ENCODE results near the gene SERPINA10. TPM values are rescaled to one million over a fixed set of nuclear protein-coding genes. Genes with fewer than 3 reads are reported as not detected.

Gene SERPINA10, protein sequence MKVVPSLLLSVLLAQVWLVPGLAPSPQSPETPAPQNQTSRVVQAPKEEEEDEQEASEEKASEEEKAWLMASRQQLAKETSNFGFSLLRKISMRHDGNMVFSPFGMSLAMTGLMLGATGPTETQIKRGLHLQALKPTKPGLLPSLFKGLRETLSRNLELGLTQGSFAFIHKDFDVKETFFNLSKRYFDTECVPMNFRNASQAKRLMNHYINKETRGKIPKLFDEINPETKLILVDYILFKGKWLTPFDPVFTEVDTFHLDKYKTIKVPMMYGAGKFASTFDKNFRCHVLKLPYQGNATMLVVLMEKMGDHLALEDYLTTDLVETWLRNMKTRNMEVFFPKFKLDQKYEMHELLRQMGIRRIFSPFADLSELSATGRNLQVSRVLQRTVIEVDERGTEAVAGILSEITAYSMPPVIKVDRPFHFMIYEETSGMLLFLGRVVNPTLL
- total RNA-seq (2013; cell fraction: nucleolus; rRNA removed) = not detected in 2 replicates
- total RNA-seq (2014; rRNA removed) (not detected in 2 replicates), total RNA-seq (2014; rRNA removed; fragmentation: Illumina TruSeq; extraction: Trizol) (not detected in 2 replicates), total RNA-seq (2021) (not detected in 2 replicates), polyA plus RNA-seq (2011; rRNA removed) (not detected in 2 replicates), polyA plus RNA-seq (2014; fragmentation: Illumina TruSeq; extraction: Trizol) (not detected in 2 replicates), polyA plus RNA-seq (2014; fragmentation: Nextera tagmentation; extraction: Ambion mirVana) (not detected), polyA plus RNA-seq (2014; rRNA removed) (not detected in 2 replicates), polyA plus RNA-seq (2016; fragmentation: Nextera tagmentation; extraction: Ambion mirVana) (not detected), polyA minus RNA-seq (2011; rRNA and poly(A)+ RNA removed) (not detected in 2 replicates), Bru-seq, nascent RNA (not detected), BruChase-seq, experiment 1, labeled RNA remaining after a 6-hour chase (not detected), BruChase-seq, experiment 2, labeled RNA remaining after a 2-hour chase (not detected)
- not detected for polyA plus RNA-seq (2011; ENCODE audit: low read depth)
- not detected in 2 replicates for polyA plus RNA-seq (2011; cell fraction: cytosol; rRNA removed)
- polyA plus RNA-seq (2011; cell fraction: nucleus; rRNA removed) = not detected in 2 replicates
- polyA plus RNA-seq (2012) = not detected in 2 replicates
- not detected in 2 replicates for polyA minus RNA-seq (2011; cell fraction: cytosol; rRNA and poly(A)+ RNA removed)
- not detected in 2 replicates for polyA minus RNA-seq (2011; cell fraction: nucleus; rRNA and poly(A)+ RNA removed)
- long read RNA-seq, experiment 1 = 0 reads
- long read RNA-seq, experiment 2 = 0 reads

DNA sequence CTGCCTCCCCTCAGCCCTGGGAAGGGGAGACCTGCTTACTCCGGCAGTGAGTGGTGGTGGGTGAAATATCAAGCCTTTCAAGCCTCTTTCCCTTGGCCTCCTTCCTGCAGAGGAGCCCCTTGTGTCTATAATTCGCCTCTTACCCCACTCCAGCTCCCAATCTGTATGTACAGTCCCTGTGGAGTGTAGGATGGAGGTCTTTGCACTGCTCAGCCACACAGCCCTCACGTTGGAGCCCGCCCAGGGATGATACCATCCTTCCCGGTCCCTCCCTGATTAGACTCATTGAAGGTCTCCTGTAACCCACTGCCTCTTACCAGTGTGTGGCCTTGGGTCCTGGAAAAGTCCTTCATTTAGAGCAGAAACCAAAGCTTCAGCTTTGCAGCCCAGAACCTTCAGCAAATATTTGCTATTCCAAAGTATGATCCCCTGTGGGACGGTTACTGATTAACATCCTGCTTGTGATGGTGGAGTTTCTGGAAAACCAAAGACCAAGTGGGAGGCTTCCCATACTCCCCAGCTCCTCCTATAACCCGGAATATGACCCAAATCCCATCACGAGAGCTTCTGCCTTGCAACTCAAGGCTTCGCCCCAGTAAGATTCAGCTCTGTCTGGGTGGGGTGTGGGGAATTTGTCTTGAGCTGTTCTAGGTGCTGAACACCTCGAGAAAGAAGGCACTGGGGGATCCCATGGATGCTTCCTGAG lies at the start of gene SERPINA10:
Gene SERPINA10, minus strand, starts transcription at position 397 of the 706 bp plus-strand sequence. CDS start 2,675 bp downstream, outside the sequence.
- CTCF ChIA-PET = interaction anchor here (0.6 kb wide), 1 partner anchor 17 kb away, joined by 3 read pairs; no protein-coding TSS in a partner anchor
- DNase-seq (ENCODE audit: low read depth, low spot score) (no peak), ATAC-seq (no peak), FAIRE-seq (no peak)
- no peak within 1 kb of the TSS for H3K27ac ChIP-seq (ENCODE audit: control insufficient read depth, insufficient read depth)
- RAD21 ChIA-PET (ENCODE audit: unreplicated experiment) = no interaction called here
- POLR2A ChIA-PET = no interaction called here
- no peak within 1 kb of the TSS for H3K9ac ChIP-seq (ENCODE audit: control insufficient read depth, insufficient read depth, low read length)
- H3K79me2 ChIP-seq (ENCODE audit: control insufficient read depth, insufficient read depth, low read length) = no peaks in the 10 kb centered on the region
- no peak within 1 kb of the TSS for H3K4me2 ChIP-seq (ENCODE audit: control insufficient read depth, insufficient read depth)
- H3K9me3 ChIP-seq (replicated peaks; ENCODE audit: control insufficient read depth, insufficient read depth, low read length) = no peaks in the 10 kb centered on the region; the same call in 2 of the 3 replicates
- no peak within 1 kb of the TSS for H3K4me3 ChIP-seq
- TF ChIP-seq, protein P1, sequence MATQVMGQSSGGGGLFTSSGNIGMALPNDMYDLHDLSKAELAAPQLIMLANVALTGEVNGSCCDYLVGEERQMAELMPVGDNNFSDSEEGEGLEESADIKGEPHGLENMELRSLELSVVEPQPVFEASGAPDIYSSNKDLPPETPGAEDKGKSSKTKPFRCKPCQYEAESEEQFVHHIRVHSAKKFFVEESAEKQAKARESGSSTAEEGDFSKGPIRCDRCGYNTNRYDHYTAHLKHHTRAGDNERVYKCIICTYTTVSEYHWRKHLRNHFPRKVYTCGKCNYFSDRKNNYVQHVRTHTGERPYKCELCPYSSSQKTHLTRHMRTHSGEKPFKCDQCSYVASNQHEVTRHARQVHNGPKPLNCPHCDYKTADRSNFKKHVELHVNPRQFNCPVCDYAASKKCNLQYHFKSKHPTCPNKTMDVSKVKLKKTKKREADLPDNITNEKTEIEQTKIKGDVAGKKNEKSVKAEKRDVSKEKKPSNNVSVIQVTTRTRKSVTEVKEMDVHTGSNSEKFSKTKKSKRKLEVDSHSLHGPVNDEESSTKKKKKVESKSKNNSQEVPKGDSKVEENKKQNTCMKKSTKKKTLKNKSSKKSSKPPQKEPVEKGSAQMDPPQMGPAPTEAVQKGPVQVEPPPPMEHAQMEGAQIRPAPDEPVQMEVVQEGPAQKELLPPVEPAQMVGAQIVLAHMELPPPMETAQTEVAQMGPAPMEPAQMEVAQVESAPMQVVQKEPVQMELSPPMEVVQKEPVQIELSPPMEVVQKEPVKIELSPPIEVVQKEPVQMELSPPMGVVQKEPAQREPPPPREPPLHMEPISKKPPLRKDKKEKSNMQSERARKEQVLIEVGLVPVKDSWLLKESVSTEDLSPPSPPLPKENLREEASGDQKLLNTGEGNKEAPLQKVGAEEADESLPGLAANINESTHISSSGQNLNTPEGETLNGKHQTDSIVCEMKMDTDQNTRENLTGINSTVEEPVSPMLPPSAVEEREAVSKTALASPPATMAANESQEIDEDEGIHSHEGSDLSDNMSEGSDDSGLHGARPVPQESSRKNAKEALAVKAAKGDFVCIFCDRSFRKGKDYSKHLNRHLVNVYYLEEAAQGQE (IDR thresholded peaks at IDR 0.05; ENCODE audit: low read depth, low read length) = peak; percentile 54; the same call in 1 of the 2 replicates
- TF ChIP-seq EP300 (IDR thresholded peaks at IDR 0.05; ENCODE audit: borderline replicate concordance in 1 of 2, control insufficient read depth in 1 of 2, low read depth in 2 of 2, low read length in 2 of 2) = no peak
- intact Hi-C loops (cut with micrococcal nuclease; ENCODE audit: unreplicated experiment) = no loop called here
- WGBS (ENCODE audit: insufficient coverage, insufficient replicate concordance, low lambda C conversion rate, missing lambda C conversion rate) = 35% methylated on average over 10 of the region's 10 CpGs
- in situ Hi-C loops (cut with MboI) = no loop called here
- no peak within 1 kb of the TSS for H2AFZ ChIP-seq (ENCODE audit: control insufficient read depth, low read depth, low read length)
- H3K36me3 ChIP-seq (ENCODE audit: control insufficient read depth in 2 of 2, insufficient read depth in 2 of 2, low read length in 1 of 2) = no peaks in the 10 kb centered on the region
- H4K20me1 ChIP-seq (ENCODE audit: control insufficient read depth, insufficient read depth) = no peaks in the 10 kb centered on the region
- SMC1A ChIA-PET (ENCODE audit: uncharacterized antibody, unreplicated experiment) = interaction anchor here (0.9 kb wide), 1 partner anchor 36 kb away, joined by 3 read pairs; no protein-coding TSS in a partner anchor
- BruUV-seq (replicated peaks) = no TSS peak
- H3K4me1 ChIP-seq (ENCODE audit: control insufficient read depth, insufficient read depth, low read length) = no peaks in the 10 kb centered on the region
- no peaks in the 10 kb centered on the region; a peak in 1 of 4 replicates for H3K27me3 ChIP-seq (replicated peaks in 1 of 2; ENCODE audit: control insufficient read depth in 2 of 2, insufficient read depth in 2 of 2, low read length in 1 of 2)

Measured in GM12878 (cell line).